ENCODE measurements around the gene ANKRD33.

Gene ANKRD33

DNA sequence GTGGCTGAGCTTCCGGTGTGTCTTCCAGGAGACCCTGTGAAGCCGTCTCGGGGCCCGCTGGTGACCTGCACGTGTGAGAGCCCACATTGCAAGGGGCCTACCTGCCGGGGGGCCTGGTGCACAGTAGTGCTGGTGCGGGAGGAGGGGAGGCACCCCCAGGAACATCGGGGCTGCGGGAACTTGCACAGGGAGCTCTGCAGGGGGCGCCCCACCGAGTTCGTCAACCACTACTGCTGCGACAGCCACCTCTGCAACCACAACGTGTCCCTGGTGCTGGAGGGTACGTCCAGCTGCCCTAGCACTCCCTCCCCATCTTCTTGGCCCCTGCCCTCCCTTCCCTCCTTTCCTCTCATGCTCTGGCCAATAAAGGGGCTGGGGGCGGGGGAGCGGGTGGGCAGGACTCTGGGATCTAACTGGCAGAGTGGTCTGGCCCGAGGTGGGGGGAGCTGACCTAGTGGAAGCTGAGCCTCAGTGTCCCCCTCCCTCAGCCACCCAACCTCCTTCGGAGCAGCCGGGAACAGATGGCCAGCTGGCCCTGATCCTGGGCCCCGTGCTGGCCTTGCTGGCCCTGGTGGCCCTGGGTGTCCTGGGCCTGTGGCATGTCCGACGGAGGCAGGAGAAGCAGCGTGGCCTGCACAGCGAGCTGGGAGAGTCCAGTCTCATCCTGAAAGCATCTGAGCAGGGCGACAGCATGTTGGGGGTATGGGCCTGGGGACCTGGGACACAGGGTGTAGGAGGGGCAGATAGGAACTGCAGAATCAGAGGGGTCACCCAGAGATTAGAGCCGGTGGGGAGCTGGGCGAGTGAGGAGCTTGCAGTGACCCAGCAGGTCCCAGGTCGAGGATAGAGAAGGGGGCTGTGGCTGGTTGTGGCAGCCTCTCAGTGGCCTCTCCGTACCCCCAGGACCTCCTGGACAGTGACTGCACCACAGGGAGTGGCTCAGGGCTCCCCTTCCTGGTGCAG, 25.4 kb downstream of the ANKRD33 start:
- H3K27ac ChIP-seq, result no peak overlapping the region
- DNase-seq (ENCODE audit: low read depth, low spot score), result no peak

DNA sequence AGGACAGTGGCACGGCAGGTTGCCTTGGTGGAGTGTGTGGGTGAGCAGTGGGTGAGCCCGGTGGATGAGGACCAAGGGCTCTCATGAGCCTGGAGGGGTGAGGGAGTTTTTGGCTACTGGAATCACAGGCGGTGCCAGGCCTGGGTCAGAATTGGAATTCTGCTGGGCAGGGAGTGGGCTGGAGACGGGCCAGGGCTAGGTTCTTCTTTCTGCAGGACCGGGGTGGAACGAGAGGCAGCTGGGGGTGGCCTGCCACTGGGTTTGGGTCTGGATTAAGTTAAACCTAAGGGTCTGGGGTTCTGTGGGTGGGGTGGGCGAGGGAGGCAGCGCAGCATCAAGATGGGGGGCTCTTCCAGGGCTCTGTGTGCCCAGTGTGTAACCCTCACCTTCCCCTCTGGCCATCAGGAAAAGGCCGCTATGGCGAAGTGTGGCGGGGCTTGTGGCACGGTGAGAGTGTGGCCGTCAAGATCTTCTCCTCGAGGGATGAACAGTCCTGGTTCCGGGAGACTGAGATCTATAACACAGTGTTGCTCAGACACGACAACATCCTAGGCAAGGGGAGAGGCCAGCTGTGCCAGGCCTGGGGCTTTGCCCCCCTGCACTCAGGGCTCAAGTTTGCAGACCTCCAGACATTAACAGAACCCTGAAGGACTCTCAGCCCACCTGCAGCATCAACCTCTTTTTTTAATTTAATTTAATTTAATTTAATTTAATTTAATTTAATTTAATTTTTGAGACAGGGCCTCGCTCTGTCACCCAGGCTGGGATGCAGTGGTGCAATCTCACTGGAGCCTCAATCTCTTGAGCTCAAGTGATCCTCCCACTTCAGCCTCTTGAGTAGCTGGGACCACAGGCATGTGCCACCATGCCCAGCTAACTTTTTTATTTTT, 26.4 kb downstream of the ANKRD33 start:
- H3K27ac ChIP-seq, result no peak overlapping the region
- DNase-seq (ENCODE audit: low read depth, low spot score), result no peak

DNA sequence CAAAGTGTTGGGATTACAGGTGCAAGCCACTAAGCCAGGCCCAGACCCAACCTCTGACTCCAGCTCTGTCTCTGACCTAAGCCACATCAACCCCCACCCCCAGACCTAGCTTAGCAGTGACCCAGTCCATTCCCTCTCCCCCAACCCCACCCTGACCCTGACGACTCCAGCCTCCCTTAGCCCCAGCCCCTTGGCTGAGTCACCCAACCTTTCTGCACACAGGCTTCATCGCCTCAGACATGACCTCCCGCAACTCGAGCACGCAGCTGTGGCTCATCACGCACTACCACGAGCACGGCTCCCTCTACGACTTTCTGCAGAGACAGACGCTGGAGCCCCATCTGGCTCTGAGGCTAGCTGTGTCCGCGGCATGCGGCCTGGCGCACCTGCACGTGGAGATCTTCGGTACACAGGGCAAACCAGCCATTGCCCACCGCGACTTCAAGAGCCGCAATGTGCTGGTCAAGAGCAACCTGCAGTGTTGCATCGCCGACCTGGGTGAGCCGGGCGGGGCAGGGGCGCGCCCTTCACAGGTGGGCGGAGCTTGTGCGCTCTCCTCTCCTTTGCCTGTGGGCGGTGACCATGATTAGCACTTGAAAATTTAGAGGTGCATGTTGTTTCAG, 27.2 kb downstream of the ANKRD33 start:
- H3K27ac ChIP-seq, result no peak overlapping the region
- DNase-seq (ENCODE audit: low read depth, low spot score), result no peak

DNA sequence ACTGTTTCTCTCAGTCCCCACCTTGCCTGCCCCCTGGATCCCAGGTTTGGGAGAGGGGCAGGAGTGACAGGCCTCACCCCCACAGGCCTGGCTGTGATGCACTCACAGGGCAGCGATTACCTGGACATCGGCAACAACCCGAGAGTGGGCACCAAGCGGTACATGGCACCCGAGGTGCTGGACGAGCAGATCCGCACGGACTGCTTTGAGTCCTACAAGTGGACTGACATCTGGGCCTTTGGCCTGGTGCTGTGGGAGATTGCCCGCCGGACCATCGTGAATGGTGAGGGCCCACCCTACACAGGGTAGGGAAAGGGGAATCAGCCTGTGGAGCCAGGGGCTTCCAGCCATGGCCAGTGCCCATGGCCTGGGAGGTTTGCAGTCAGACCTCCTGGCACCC, 28.0 kb downstream of the ANKRD33 start:
- DNase-seq (ENCODE audit: low read depth, low spot score), result no peak
- no peak overlapping the region for H3K27ac ChIP-seq

DNA sequence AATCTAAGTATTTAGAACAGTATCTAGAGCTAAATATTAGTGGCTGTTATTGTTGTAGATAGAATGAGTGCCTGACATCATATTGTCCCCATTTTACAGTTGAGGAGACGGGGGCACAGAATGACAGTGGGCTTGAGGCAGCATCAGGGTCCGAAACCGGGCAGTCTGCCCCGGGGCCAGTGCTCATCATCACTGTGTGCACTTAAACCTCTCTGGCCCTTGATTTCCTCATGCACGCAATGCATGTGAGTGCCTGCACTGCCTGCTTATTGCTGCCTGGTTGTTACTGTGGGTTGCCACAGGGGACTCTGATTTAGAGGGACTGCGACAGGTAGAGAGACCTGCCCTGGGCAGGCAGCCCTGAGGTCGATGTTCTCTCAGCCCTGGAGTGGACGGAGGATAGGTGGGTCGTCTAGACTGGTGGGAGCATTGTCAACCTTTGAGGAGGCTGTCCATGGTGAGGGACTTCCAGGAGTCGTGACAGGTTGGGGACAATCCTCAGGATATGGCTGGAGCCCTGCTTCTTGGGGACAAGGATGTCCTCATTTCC, 29.2 kb downstream of the ANKRD33 start:
- H3K27ac ChIP-seq, result no peak overlapping the region
- no peak for DNase-seq (ENCODE audit: low read depth, low spot score)

DNA sequence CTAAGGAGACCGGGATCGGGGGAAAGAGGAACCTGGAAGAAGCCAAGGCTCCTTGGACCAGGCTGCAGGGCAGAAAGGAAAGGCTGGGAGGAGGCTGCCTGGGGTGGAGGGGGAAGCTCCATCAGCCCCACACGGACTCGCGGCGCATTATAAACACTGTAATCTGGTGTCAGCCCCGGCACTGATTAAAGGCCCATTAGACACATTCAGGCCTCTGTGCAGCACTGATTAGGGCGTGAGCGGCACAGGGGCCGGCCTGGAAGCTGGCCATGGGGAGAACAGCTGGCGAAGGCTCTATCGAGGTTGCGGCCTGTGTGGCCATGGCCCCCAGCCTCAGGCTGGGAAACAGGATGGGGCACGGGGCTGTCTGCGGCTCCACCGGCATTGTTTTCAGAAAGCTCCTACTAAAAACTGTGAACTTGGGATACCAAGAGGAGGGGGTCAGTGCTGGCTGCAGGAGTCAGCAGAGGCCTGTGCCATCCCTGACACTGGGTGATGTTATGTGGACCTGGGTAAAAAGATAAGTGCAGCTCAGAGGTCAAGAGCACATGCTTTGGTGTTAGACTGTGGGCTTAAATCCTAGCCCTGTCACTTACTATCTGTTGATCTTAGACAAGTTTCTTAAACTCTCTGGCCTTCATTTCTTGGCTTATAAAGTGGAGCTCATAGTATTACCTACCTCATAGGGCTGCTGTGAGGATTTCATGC, 30.0 kb downstream of the ANKRD33 start:
- DNase-seq (ENCODE audit: low read depth, low spot score), result no peak
- no peak overlapping the region for H3K27ac ChIP-seq

DNA sequence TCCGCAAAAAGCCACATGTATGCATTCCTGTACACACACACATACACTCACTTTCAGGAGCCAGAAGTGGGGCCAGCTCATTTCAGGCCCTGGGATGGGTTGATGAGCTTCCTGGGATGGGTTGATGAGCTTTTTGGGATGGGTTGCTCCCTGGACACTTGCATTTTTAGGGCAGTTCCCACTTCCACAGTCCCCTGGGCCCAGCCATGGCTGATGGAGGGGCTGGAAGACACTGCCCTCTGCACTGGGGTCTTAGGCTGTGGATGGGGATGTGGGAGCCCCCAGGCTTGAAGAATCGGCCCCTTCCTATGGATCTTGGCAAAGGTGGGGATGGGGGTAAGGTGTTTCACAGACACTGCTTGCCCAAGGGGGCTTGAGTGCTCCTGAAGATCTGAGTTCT, 32.1 kb downstream of the ANKRD33 start:
- DNase-seq (ENCODE audit: low read depth, low spot score), result no peak
- H3K27ac ChIP-seq, result no peak overlapping the region

DNA sequence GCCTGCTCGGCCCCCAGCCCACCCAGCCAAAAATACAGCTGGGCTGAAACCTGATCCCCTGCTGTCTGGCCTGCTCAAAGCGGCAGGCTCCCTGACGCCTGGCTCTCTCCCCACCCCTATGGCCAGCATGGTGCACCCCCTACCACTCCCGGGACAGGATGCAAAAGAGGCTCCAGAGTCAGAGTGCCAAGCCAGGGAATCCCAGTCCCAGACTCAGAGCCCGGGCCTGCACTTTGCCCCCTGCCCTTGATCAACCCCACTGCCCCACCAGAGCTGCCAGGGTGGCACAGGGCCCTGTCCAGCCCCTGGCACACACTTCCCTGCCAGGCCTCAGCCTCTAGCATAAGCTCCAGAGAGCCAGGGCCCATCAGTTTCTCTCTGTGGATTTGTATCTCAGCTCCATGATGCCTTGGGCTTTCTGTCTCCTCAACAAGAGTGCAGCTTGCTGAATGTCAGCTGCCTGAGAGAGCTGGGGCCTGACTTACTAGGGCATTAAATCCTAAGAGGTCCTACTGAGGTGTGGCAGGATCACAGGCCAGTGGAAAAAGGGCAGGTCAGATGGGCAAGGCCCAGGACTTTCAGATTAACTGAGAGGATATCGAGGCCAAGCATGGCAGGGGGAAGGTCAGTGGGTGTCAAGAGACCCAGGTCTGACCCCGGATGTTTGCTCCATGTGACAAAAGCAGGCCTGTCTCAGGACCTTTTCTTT, 33.3 kb downstream of the ANKRD33 start:
- no peak overlapping the region for H3K27ac ChIP-seq

DNA sequence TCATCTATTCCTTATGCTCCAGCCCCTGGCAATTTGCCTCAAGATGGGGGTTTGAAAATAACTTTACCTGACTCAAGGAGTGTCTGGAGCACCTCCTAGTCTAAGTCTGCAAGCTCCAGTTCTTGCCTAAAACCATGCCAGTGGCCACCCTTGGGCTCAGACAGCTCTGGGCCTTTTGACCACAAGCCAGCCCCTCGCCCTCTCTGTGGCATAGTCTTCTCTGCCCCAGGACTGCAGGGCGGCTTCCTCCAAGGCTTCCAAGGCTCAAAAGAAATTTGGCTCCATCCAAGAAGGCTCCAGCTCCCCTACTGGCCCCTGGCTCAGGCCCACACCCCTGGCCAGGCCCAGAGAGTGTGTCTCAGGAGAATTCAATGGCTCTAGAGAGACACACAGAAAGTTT, 34.2 kb downstream of the ANKRD33 start:
- no peak for DNase-seq (ENCODE audit: low read depth, low spot score)
- H3K27ac ChIP-seq, result no peak overlapping the region

More for the DNA sequence above, 33.3 kb downstream of the ANKRD33 start:
- no peak for DNase-seq (ENCODE audit: low read depth, low spot score)

DNA sequence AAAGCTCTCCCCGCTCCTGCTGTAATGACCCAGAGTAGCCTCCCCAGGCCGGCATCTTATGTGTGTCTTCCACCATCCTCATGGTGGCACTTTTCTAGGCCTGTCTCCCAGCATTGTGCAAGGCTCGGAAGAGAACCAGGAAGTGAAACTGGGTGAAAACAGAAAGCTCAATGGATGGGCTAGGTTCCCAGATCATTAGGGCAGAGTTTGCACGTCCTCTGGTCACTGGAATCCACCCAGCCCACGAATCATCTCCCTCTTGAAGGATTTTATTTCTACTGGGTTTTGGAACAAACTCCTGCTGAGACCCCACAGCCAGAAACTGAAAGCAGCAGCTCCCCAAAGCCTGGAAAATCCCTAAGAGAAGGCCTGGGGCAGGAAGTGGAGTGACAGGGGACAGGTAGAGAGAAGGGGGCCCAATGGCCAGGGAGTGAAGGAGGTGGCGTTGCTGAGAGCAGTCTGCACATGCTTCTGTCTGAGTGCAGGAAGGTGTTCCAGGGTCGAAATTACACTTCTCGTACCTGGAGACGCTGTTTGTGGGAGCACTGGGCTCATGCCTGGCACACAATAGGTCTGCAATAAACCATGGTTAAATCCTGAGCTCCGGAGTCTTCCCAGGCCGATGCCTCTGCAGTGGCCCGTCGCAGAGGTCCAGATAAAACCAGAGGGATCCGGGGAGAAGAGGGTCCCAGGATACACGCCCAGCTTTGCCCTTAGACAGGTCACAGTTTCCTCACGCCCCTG, 35.0 kb downstream of the ANKRD33 start:
- H3K27ac ChIP-seq, result no peak overlapping the region
- no peak for DNase-seq (ENCODE audit: low read depth, low spot score)

DNA sequence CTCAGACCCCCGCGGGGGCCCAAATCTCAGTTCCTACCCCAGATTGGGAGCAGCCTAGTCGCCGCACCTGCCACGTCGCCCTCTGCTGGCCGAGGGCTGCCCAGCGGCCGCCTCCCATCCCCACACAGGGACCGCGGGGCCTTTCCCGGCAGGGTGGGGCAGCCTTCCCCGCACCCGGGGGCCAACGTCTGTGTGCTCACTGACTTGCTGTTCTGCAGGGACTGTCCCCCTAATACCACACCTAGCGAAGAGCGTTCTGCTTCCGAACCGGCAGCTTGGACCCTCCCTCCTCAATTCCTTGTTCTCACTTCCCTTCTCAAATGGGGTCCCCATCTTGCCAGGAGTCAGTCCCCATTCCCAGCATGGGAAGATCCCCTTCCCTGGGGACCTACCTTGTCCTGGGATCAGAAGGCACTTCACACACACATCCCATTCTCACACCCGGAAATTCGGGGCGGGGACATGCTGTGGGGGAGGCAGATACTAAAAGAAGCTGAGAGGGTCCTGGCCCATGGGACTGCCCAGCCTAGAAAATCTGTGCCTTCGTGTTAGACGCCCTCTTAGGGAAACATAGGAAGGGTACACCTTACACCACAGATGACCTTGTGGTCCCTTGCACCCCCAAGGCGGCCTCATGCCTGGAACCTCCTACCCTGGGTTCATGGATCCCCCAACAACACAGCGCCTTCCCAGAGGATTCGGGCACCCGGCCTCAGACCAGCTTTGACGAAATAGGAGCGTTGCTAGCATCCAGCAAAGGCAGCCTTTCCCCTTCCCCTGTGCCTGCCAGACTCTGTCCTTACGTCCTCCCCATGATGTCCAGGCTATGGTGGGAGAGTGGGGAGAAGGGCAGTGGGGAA, 35.8 kb downstream of the ANKRD33 start:
- H3K27ac ChIP-seq, result no peak overlapping the region
- DNase-seq (ENCODE audit: low read depth, low spot score), result no peak

DNA sequence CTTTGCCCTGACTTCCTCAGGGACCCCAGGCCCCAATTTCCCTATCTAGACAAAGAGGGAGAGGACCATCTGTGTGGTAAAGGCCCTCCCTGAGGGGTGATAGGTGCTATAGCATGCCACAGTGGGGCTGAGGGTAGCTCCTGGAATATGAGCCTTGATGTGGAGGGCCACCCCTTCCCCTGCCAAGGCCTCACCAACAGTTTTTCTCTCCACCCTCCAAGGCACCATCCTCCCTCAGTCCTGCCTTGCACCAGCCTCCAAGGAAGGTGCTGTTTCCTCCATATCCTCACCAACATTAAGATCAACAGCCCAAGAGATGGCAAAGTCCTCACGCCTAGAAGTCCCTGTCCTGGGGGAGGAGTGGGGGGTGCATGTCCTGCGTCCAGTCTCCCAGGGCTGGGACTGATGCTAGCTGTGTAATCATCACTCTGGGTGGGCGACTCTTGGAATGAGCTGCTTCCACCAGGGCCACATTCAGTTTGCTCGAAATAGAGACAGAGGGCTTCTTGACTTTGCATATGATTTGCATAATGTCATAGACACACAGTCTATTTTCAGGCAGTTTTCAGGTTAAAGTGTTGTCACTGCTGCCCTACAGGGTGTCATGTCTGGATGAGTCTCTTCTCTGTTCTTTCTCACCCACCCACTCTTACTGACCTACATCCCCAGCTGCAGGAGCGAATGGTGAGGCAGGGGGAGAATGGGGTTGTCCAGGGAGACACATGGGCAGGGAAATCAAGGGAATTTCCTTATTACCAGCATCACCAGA, 36.8 kb downstream of the ANKRD33 start:
- H3K27ac ChIP-seq, result no peak overlapping the region
- DNase-seq (ENCODE audit: low read depth, low spot score), result no peak

DNA sequence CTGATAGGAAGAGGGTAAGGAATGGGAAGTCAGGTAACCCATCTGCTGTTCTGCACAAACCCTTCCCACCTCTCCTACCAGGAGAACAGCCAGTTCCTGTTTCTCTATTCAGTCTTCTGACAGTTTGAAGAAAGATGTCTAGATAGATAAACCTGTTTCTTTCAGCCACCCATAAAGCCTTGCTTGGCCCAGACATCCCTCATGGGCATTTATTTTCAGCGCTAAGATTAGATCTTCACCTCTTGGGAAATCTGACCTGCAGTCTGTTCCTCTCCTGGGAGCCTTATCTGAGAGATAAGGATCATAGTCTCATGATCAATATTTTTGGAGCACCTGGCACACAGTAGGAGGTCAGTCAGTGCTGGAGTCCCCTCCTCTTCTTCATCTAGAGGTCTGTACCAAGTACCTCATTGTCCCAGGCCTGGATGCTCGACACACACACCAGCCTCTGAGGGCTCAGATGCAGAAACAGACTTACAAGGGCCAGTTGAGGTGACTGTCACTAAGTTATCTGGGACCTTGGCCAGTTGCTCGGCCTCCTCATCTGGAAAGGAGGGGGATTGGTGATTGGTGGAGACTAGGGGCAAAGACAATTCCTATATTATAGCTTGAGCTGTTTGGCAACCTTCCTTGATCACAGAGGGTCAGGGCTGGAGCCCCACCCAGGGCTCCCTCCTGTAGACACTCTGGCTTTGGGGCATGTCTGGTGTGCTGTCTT, 37.6 kb downstream of the ANKRD33 start:
- no peak for DNase-seq (ENCODE audit: low read depth, low spot score)
- H3K27ac ChIP-seq, result no peak overlapping the region

DNA sequence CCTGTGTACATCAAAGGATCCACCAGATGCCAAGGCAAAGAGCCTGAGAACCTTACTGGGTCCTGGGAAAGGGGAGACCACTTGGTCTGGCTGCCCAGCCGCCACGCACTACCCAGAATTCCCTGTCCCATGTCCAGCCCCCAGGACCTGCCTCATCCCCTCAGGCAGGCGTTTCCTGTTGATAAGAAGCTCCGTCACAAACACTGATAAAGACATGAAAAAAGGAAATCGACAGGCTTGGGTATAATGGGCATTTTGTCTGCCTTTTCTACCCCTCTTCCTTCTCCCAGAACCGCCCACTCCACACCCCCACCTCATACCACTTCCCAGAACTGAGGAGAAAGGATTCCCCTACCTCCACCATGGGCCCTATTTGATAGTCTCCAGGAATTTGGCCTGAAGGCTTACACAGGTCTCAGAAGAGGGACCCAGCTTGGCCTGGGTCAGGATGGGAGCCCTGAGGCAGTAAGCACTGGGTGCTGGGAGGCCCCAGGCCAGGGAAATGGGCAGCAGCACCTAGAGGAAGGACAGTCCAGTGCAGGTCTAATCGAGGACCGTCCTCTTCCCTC, 38.2 kb downstream of the ANKRD33 start:
- no peak overlapping the region for H3K27ac ChIP-seq
- no peak for DNase-seq (ENCODE audit: low read depth, low spot score)

DNA sequence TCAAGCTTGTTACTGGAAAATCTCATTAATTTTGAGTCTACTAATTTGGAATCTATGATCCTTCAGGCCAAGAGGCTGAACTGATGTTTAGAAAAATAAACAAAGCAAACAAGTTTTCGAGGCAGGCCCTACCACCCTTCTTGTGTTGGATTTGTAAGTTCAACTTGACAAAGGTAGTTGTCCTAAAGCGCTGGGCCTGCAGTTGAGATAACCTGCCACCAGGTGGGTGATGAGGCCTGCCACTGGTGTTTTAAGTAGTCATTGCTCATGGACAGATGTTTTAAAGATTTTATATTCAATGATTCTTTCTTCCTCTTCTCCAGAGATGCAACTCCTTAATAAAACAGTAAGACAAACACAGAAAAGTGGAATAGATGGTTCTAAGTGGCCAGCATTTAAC, 38.8 kb downstream of the ANKRD33 start:
- no peak for DNase-seq (ENCODE audit: low read depth, low spot score)
- no peak overlapping the region for H3K27ac ChIP-seq

Measured in epithelial cell of prostate (primary cell).